Measurements from ENCODE around the gene DOK4.

DOK4 gene

GRCh38 chr16:57518922-57519321, 32.6 kb upstream of the DOK4 start:
- no peak for DNase-seq

- no peak for DNase-seq
These were observed 32.2 kb upstream of the DOK4 start for GRCh38 chr16:57518520-57518919.

GRCh38 chr16:57517397-57518367, 31.4 kb upstream of the DOK4 start:
- DNase-seq = no peak

GRCh38 chr16:57516773-57517172, 30.5 kb upstream of the DOK4 start:
- DNase-seq = no peak

- no peak for DNase-seq
These were observed 30.0 kb upstream of the DOK4 start for GRCh38 chr16:57516176-57516725.

- no peak for DNase-seq
These were observed 28.7 kb upstream of the DOK4 start for GRCh38 chr16:57514791-57515600.

- DNase-seq = no peak
These were observed 28.1 kb upstream of the DOK4 start for GRCh38 chr16:57514371-57514770.

- no peak for DNase-seq
These were observed 27.2 kb upstream of the DOK4 start for GRCh38 chr16:57513371-57514102.

GRCh38 chr16:57512296-57513001, 26.2 kb upstream of the DOK4 start:
- DNase-seq = no peak

- DNase-seq = no peak
These were observed 24.0 kb upstream of the DOK4 start for GRCh38 chr16:57510016-57510871.

- no peak for DNase-seq
These were observed 23.1 kb upstream of the DOK4 start for GRCh38 chr16:57509231-57509923.

- no peak for DNase-seq
These were observed 21.7 kb upstream of the DOK4 start for GRCh38 chr16:57508035-57508425.

- DNase-seq = no peak
These were observed 21.1 kb upstream of the DOK4 start for GRCh38 chr16:57507136-57508034.

- no peak for DNase-seq
These were observed 18.9 kb upstream of the DOK4 start for GRCh38 chr16:57505169-57505568.

- DNase-seq = no peak
These were observed 18.2 kb upstream of the DOK4 start for GRCh38 chr16:57504491-57504890.

- no peak for DNase-seq
These were observed 17.7 kb upstream of the DOK4 start for GRCh38 chr16:57504001-57504400.

- DNase-seq = no peak
These were observed 17.1 kb upstream of the DOK4 start for GRCh38 chr16:57503366-57503765.

GRCh38 chr16:57502048-57502775, 15.9 kb upstream of the DOK4 start:
- no peak for DNase-seq

- no peak for DNase-seq
These were observed 15.2 kb upstream of the DOK4 start for GRCh38 chr16:57501492-57501891.
